ENCODE results near the gene NTRK3.

NTRK3 gene

GRCh38 chr15:88179562-88179961 lies 77.0 kb downstream of the NTRK3 start:
- no peak for DNase-seq (ENCODE audit: low read depth in 2 of 2)

- no peak for DNase-seq (ENCODE audit: low read depth in 2 of 2)
Observed at GRCh38 chr15:88178631-88179030, 77.9 kb downstream of the NTRK3 start.

GRCh38 chr15:88177451-88177850 lies 79.1 kb downstream of the NTRK3 start:
- no peak for DNase-seq (ENCODE audit: low read depth in 2 of 2)

- no peak for DNase-seq (ENCODE audit: low read depth in 2 of 2)
Observed at GRCh38 chr15:88174571-88174970, 82.0 kb downstream of the NTRK3 start.

GRCh38 chr15:88166082-88166993 lies 90.2 kb downstream of the NTRK3 start:
- no peak for DNase-seq (ENCODE audit: low read depth in 2 of 2)

GRCh38 chr15:88161636-88162035 lies 94.9 kb downstream of the NTRK3 start:
- no peak for DNase-seq (ENCODE audit: low read depth in 2 of 2)

- no peak for DNase-seq (ENCODE audit: low read depth in 2 of 2)
Observed at GRCh38 chr15:88155310-88155709, 101.2 kb downstream of the NTRK3 start.

- no peak for DNase-seq (ENCODE audit: low read depth in 2 of 2)
Observed at GRCh38 chr15:88152672-88153071, 103.9 kb downstream of the NTRK3 start.

GRCh38 chr15:88147760-88148159 lies 108.8 kb downstream of the NTRK3 start:
- no peak for DNase-seq (ENCODE audit: low read depth in 2 of 2)

- DNase-seq (ENCODE audit: low read depth in 2 of 2): no peak
Observed at GRCh38 chr15:88144921-88145653, 111.5 kb downstream of the NTRK3 start.

- DNase-seq (ENCODE audit: low read depth in 2 of 2): no peak
Observed at GRCh38 chr15:88142121-88142520, 114.4 kb downstream of the NTRK3 start.

- DNase-seq (ENCODE audit: low read depth in 2 of 2): no peak
Observed at GRCh38 chr15:88141269-88141889, 115.2 kb downstream of the NTRK3 start.

- no peak for DNase-seq (ENCODE audit: low read depth in 2 of 2)
Observed at GRCh38 chr15:88140398-88140797, 116.1 kb downstream of the NTRK3 start.

GRCh38 chr15:88139936-88140335 lies 116.6 kb downstream of the NTRK3 start:
- no peak for DNase-seq (ENCODE audit: low read depth in 2 of 2)

- no peak for DNase-seq (ENCODE audit: low read depth in 2 of 2)
Observed at GRCh38 chr15:88133795-88134194, 122.7 kb downstream of the NTRK3 start.

- no peak for DNase-seq (ENCODE audit: low read depth in 2 of 2)
Observed at GRCh38 chr15:88132499-88132898, 124.0 kb downstream of the NTRK3 start.

GRCh38 chr15:88131937-88132336 lies 124.6 kb downstream of the NTRK3 start:
- DNase-seq (ENCODE audit: low read depth in 2 of 2): no peak

- no peak for DNase-seq (ENCODE audit: low read depth in 2 of 2)
Observed at GRCh38 chr15:88127432-88127790, 129.1 kb downstream of the NTRK3 start.

GRCh38 chr15:88126695-88127431 lies 129.7 kb downstream of the NTRK3 start:
- no peak for DNase-seq (ENCODE audit: low read depth in 2 of 2)

- no peak for DNase-seq (ENCODE audit: low read depth in 2 of 2)
Observed at GRCh38 chr15:88125576-88125975, 131.0 kb downstream of the NTRK3 start.

- no peak for DNase-seq (ENCODE audit: low read depth in 2 of 2)
Observed at GRCh38 chr15:88124199-88124598, 132.3 kb downstream of the NTRK3 start.

- DNase-seq (ENCODE audit: low read depth in 2 of 2): no peak
Observed at GRCh38 chr15:88121968-88122530, 134.5 kb downstream of the NTRK3 start.

Measured in activated CD8-positive, alpha-beta memory T cell treated with anti-CD3 and anti-CD28 coated beads for 4 hours (primary cell).